Epithelial cell of esophagus (primary cell): Measurements from ENCODE around the gene DENND6B.
A peak's percentile ranks its signal among the peaks of the same experiment; 100 is the strongest.

Experiments used
- DNase-seq: peaks from one replicate; pipeline ENCODE4 v3.0.0; 2010; ENCODE audit warnings: low read depth
- H3K4me3 ChIP-seq: 2 replicates; pipeline ENCODE4 v1.5.1; 2011; ENCODE audit warnings: mild to moderate bottlenecking, low read length, control low read depth
- TF ChIP-seq, protein P1 (sequence below): IDR thresholded peaks from 2 replicates; pipeline ENCODE4 v1.5.1; 2011; ENCODE audit warnings: low read depth, mild to moderate bottlenecking, low read length, control low read depth, inconsistent platforms; ENCODE audit not compliant: insufficient read depth; ENCODE audit errors: missing control alignments

The DENND6B gene

GRCh38 chr22:50268655-50269113 lies 58.1 kb downstream of the DENND6B start:
- TF ChIP-seq, protein P1, sequence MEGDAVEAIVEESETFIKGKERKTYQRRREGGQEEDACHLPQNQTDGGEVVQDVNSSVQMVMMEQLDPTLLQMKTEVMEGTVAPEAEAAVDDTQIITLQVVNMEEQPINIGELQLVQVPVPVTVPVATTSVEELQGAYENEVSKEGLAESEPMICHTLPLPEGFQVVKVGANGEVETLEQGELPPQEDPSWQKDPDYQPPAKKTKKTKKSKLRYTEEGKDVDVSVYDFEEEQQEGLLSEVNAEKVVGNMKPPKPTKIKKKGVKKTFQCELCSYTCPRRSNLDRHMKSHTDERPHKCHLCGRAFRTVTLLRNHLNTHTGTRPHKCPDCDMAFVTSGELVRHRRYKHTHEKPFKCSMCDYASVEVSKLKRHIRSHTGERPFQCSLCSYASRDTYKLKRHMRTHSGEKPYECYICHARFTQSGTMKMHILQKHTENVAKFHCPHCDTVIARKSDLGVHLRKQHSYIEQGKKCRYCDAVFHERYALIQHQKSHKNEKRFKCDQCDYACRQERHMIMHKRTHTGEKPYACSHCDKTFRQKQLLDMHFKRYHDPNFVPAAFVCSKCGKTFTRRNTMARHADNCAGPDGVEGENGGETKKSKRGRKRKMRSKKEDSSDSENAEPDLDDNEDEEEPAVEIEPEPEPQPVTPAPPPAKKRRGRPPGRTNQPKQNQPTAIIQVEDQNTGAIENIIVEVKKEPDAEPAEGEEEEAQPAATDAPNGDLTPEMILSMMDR = no peak
- peak; percentile 55 for DNase-seq
- no peak overlapping the region for H3K4me3 ChIP-seq

GRCh38 chr22:50267591-50268390 lies 59.0 kb downstream of the DENND6B start:
- H3K4me3 ChIP-seq = peak overlapping the region; percentile 13
- peak; percentile 80 for DNase-seq
- TF ChIP-seq, protein P1 = no peak

DNA sequence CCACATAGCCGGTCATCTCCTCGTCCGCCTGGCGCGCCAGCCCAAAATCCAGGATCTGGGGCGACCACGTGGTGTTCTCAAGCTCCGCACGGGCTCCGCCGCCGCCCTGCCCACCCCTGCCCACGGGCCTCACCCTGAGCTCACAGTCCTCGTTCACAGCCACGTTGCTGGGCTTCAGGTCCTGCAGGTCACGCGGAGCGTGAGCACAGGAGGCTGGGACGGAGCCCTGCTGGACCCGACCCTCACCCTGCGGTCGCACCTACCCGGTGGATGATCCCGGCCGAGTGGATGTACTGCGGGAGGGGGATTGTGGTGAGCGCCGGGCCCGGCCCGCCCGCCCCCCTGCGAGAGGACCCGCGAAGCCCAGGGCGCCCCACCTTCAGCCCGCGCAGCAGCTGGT lies 59.8 kb downstream of the DENND6B start:
- TF ChIP-seq, protein P1 = no peak
- H3K4me3 ChIP-seq = no peak overlapping the region
- no peak for DNase-seq

GRCh38 chr22:50264946-50265669 lies 61.7 kb downstream of the DENND6B start:
- TF ChIP-seq, protein P1 = no peak
- no peak for DNase-seq
- no peak overlapping the region for H3K4me3 ChIP-seq

- no peak for DNase-seq
- TF ChIP-seq, protein P1 = no peak
- no peak overlapping the region for H3K4me3 ChIP-seq
These were observed 62.6 kb downstream of the DENND6B start for GRCh38 chr22:50264104-50264745.

DNA sequence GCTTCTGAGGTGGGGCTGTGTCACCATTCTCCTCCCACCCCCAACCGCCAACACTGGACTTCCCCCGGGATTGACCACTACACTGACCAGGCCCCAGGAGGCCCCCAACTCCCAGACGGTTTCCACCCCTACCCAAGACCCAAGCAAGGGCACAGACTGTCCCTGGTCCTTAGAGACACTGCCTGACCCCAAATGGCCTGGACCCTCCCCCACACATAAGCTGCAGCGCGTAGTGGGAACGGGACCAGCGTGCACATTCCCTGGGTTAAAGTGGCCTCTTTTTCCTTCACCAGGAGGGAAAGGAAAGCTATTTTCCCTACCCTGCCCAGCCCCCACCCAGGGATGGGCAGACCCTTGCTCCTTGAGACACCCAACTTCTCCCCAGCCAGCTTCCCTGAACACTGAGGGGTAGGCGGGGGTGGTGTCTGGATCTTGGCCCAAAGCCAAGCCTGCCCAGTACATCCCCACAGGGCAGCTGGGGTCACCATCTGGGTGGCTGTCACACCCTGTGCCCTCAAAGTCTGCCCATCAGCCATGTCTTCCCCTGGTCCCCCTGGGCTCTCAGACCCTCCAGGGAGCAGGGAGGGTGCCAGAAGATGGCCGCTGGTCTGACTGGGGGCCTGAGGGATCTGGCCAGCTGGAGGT lies 63.7 kb downstream of the DENND6B start:
- DNase-seq = no peak
- TF ChIP-seq, protein P1 = no peak
- no peak overlapping the region for H3K4me3 ChIP-seq
